ENCODE measurements around the gene IRF1.

- TF ChIP-seq CTCF (IDR thresholded peaks at IDR 0.05 in 4 of 5, conservative IDR thresholded peaks at IDR 0.05 in 1 of 5) (peak in 3 of 5 experiments; percentile 13 to 33 (median 27)), POLR2A (IDR thresholded peaks at IDR 0.05) (no peak)
Observed at GRCh38 chr5:132489871-132490483, 596 bp downstream of the IRF1 start.

Measured in gastrocnemius medialis (tissue), 4 donors.